Subcutaneous abdominal adipose tissue (tissue), 5 donors: ENCODE data around the gene VSIR.
A peak's percentile ranks its signal among the peaks of the same experiment; 100 is the strongest.

ENCODE experiments used
- H3K27ac ChIP-seq: one replicate; pipeline ENCODE4 v1.7.0; 2013; ENCODE audit warnings: low read depth, mild to moderate bottlenecking, inconsistent platforms, low read length, moderate library complexity
- H3K27me3 ChIP-seq, 5 donors: one replicate each; pipeline ENCODE4 v1.7.0; 2013; ENCODE audit warnings: low read length in 5 of 5, inconsistent platforms in 1 of 5; ENCODE audit not compliant: control insufficient read depth in 5 of 5, insufficient read depth in 4 of 5
- H3K36me3 ChIP-seq, 5 donors: one replicate each; pipeline ENCODE4 v1.7.0; 2013; ENCODE audit warnings: low read length in 5 of 5; ENCODE audit not compliant: control insufficient read depth in 5 of 5, insufficient read depth in 5 of 5
- H3K4me1 ChIP-seq, 5 donors: one replicate each; pipeline ENCODE4 v1.7.0; 2013; ENCODE audit warnings: low read length in 5 of 5, mild to moderate bottlenecking in 3 of 5, moderate library complexity in 1 of 5; ENCODE audit not compliant: control insufficient read depth in 5 of 5, insufficient read depth in 5 of 5
- H3K4me3 ChIP-seq, 5 donors: one replicate each; pipeline ENCODE4 v1.7.0; 2013; ENCODE audit warnings: low read length in 5 of 5, low read depth in 1 of 5
- H3K9ac ChIP-seq, 5 donors: one replicate each; pipeline ENCODE4 v1.7.0; 2013; ENCODE audit warnings: low read length in 5 of 5, mild to moderate bottlenecking in 4 of 5, moderate library complexity in 3 of 5
- H3K9me3 ChIP-seq, 5 donors: one replicate each; pipeline ENCODE4 v1.7.0; 2013; ENCODE audit warnings: low read length in 5 of 5; ENCODE audit not compliant: control insufficient read depth in 5 of 5
- donor health status: healthy.
- donor health status: healthy.
- donor health status: healthy.
- donor health status: healthy.
- donor health status: healthy.

The VSIR gene

DNA sequence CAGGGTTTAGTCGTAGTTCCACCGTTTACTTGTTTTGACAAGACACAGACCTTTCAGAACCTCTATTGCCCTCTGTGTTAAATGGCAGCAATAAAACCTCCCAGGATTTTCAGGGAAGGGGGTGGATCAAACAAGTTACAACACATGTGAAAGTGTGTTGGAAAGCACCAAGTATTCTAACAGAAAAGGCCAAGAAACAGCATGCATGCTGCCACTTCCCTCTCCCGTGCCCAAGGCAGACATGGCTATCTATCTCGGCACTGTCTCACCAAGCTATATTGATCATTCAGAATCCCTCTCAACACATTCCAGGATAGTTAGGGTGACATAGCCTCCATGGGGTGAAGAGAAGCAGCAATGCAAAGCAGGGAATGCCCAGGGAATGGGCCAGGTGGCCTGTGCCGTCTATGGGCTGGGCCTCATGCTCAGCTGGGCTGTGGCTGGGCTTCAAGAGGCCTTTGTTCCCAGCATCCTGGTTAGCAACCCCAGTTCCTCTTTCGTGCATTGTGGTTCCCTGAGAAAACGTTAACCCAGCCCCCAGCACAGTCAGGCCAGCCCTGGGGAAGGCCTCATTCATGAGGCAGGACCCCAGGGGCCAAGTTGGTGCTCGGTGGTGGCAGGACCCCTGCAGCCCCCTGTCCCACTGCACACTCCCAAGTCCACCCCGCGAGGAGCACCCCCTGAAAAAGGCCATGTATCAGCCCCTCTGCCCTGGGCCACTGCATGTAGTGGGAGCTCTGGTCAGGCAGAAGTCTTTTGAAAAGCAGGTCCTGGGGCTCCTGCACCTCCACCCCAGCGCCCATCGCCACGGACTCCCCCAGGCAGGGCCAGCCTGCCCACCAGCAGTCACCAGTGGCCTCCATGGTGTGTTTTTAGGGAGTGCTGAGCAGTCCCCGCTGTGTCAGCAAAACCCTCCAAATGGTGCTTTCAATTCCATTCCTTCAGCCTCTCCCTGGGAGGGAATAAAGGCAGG is 25.5 kb downstream of the VSIR start:
- peak overlapping the region in 1 of 5 donors; percentile 15 for H3K9ac ChIP-seq
- no peaks in the 10 kb centered on the region for H3K27me3 ChIP-seq
- no peak overlapping the region for H3K4me3 ChIP-seq
- peaks cover 20 to 75% (median 73%) of the 10 kb centered on the region in 5 donors for H3K4me1 ChIP-seq
- peak overlapping the region; percentile 35 for H3K27ac ChIP-seq
- peaks cover 0 to 1% (median under 1%) of the 10 kb centered on the region in 5 donors for H3K9me3 ChIP-seq
- H3K36me3 ChIP-seq = peaks cover 0 to 35% (median 30%) of the 10 kb centered on the region in 5 donors

DNA sequence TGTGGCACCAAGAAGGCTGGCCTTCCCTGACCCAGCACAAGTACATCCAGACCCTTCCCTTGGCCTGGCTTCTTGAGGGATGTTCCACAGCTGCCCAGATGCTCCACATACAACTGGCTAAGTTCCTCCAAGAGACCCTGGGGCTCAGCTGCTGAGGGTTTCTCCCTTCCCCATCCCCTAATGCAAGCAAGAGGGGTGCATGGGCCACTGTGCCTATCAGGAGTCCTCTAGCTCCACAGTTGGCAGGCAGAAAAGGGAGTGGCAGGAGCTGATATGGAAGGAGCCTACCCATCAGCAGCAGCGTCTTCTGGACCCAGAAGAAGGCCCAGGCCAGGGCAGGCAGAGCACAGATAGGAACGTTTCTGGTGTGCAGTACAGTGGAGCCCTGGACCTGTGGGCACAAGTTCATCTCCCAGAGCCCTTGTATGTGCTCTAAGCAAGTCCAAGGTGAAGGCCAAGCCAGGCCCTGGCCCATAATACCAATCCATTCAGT is 26.2 kb downstream of the VSIR start:
- Histone ChIP-seq H3K27me3 (no peaks in the 10 kb centered on the region), H3K27ac (peak overlapping the region; percentile 35), H3K9me3 (peaks cover 0 to 7% (median 4%) of the 10 kb centered on the region in 5 donors), H3K4me1 (peaks cover 18 to 67% (median 66%) of the 10 kb centered on the region in 5 donors), H3K36me3 (peaks cover 0 to 27% (median 22%) of the 10 kb centered on the region in 5 donors), H3K4me3 (peak overlapping the region in 2 of 5 donors; percentile 20 to 25), H3K9ac (peak overlapping the region in 1 of 5 donors; percentile 15)

DNA sequence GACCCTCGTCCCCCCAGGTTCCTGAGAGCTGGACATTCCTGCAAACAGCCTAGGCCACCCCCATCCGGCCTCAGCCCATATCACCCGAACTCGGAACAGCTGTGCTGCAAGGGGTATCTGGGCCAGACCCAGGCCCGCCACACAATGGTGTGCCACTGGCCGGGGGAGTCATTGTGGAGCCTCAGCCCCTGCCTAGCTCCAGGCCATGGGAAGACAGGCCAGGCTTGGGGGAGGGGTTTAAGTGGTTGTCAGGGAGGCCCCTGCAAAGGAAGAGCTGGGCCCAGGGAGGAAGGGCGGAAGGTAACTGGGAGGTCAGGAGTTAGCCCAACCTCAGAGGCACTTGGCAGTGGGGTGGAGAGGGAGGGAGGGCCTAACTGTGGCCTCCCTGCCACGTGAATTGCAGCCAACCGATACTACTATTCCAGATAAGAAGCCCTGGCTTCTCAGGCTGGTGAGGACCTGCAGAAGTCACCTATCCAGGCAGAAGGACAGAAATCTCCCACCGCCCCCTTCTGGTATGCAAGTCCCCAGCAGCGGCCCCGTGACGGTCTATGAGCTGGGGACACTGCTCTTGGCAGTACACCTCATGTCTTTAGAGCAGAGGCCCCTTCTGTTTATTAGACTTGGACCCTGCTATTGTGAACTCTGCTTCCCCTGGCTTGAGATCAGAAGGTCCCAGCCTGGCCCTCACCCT is 26.8 kb downstream of the VSIR start:
- Histone ChIP-seq H3K9ac (peak overlapping the region in 1 of 5 donors; percentile 15), H3K36me3 (peaks cover 0 to 21% (median 16%) of the 10 kb centered on the region in 5 donors), H3K4me3 (peak overlapping the region in 2 of 5 donors; percentile 20 to 25), H3K27ac (peak overlapping the region; percentile 35), H3K9me3 (peaks cover 0 to 7% (median 4%) of the 10 kb centered on the region in 5 donors), H3K27me3 (no peaks in the 10 kb centered on the region), H3K4me1 (peaks cover 18 to 61% (median 60%) of the 10 kb centered on the region in 5 donors)

DNA sequence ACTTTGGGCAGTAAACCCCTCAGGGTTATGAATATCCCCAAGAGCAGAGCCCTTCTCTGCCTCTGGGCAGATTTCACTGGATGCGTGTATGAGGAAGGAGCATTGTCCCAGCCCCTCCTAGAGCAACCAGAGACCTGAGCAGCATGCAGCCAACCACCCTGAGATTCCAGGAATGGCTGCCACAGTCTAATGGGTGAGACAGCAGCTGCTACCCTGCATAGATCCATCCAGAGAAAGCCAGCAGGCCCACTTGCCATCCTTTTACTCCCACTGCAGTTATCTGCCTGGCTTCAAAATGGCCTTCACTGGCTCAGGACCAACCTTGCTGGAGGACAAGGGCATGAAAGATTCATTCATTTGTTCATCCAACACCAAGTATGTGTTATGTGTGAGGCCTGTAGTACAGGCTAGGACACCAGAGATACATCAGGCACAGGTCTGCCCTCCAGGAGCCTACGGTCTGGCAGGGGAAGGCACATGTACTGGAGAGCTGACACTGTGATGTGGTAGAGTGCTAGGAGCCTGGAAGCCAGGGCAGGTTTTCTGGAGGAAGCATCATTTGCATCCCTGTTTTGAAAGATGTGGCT is 27.6 kb downstream of the VSIR start:
- Histone ChIP-seq H3K9ac (no peak overlapping the region), H3K27me3 (no peaks in the 10 kb centered on the region)

DNA sequence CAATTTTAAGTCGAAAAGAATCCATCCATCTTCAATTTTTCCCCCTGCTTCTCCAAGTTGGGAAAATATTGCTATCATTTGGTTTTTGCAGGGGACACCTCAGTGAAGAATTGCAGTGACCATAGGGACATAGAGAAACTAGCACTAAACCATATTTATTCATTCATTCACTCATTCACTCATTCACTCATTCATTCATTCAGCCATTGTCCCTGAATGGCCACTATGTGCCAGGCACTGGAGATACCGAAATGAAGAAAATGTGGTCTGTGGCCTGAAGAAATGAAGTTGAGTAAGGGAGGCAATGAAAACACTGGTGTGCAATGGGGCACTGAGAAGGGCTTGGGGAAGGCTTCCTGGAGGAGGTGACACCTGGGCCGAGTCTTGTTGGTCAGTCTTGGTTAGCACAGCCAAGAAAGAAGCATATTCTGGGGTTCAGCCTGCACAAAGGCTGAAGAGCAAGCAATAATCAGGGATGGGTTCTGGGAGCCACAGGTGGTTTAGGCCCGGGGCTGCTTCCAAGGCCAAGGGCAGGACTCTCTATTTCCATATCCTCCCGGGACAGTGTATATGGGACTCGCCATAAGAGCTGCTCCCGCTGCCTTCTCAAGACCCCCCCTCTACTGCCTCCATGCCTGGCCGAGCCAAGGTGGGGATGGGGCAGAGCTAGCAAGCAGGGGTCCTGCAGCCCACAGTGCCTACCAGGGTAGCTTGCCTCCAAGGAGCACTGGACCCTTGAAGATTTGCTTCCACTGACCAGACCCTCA is 28.2 kb downstream of the VSIR start:
- Histone ChIP-seq H3K4me3 (no peak overlapping the region), H3K27me3 (no peaks in the 10 kb centered on the region), H3K36me3 (peaks cover 0 to 8% (median 3%) of the 10 kb centered on the region in 5 donors), H3K4me1 (peaks cover 18 to 55% (median 54%) of the 10 kb centered on the region in 5 donors), H3K27ac (no peak overlapping the region), H3K9me3 (peaks cover 0 to 7% (median 4%) of the 10 kb centered on the region in 5 donors), H3K9ac (no peak overlapping the region)

More for the DNA sequence above, 27.6 kb downstream of the VSIR start:
- peaks cover 18 to 56% (median 55%) of the 10 kb centered on the region in 5 donors for H3K4me1 ChIP-seq
- H3K9me3 ChIP-seq = peaks cover 0 to 7% (median 4%) of the 10 kb centered on the region in 5 donors
- H3K36me3 ChIP-seq = peaks cover 0 to 15% (median 9%) of the 10 kb centered on the region in 5 donors
- no peak overlapping the region for H3K27ac ChIP-seq
- no peak overlapping the region for H3K4me3 ChIP-seq

DNA sequence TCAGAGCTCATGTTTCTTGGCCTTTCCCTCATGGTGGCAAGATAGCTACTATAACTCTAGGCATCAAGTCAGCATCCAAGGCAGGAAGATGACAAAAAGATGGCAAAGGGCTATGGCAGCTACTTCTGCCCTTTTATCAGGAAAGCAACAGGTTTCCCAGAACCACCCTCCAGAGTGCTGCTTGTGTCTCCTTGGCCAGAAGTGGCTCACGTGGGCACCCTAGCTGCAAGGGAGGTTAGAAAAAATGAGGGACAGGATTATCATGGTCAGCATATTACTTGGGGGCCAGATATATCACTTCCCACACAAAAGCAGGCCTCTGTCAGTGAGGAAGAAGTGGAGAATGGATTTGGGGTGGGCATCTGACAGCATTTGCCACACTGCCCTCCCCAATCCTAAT is 29.5 kb downstream of the VSIR start:
- H3K9ac ChIP-seq = no peak overlapping the region
- no peak overlapping the region for H3K4me3 ChIP-seq
- peaks cover 0 to 3% (median 0%) of the 10 kb centered on the region in 5 donors for H3K36me3 ChIP-seq
- peaks cover 13 to 53% (median 46%) of the 10 kb centered on the region in 5 donors for H3K4me1 ChIP-seq
- H3K27me3 ChIP-seq = no peaks in the 10 kb centered on the region
- no peak overlapping the region for H3K27ac ChIP-seq
- peaks cover 0 to 7% (median 4%) of the 10 kb centered on the region in 5 donors for H3K9me3 ChIP-seq

DNA sequence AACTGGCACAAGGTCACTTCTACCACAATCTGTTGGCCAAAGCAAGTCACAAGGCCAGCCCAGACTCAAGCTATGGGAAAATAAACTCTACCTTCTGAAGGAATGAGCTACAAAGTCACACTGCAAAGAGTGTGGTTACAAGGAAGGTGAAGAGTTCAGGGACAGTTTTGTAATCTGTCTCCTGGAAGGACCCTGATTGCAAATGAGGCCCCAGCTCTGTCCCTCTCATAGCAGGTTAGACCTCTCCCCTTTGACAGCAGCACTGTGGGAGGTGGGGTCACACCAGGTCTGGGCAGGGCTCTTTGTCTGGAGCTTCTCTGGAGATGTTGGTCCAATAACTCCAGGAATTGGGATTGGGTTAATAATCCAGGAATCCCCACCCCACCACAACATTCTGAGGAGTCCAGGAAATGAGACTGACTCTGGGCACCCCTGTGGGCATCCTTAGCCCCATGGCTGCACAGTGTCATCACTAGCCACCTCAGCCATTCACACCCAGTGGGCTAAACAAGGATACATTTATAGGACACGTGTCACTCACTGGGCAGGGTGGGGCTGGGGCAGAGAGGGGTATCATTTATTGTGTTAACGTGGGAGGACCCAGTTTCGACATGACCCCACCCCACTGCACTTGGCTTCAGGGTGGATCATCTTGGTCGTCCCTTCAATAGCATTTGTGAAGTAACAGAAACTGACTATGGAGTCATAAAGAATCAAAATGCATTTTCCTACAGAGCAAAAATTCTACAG is 30.1 kb downstream of the VSIR start:
- Histone ChIP-seq H3K4me1 (peaks cover 11 to 53% (median 44%) of the 10 kb centered on the region in 5 donors), H3K4me3 (no peak overlapping the region), H3K36me3 (peaks cover 0 to 3% (median 0%) of the 10 kb centered on the region in 5 donors), H3K27ac (no peak overlapping the region), H3K9ac (no peak overlapping the region), H3K27me3 (no peaks in the 10 kb centered on the region), H3K9me3 (peaks cover 0 to 7% (median 4%) of the 10 kb centered on the region in 5 donors)

DNA sequence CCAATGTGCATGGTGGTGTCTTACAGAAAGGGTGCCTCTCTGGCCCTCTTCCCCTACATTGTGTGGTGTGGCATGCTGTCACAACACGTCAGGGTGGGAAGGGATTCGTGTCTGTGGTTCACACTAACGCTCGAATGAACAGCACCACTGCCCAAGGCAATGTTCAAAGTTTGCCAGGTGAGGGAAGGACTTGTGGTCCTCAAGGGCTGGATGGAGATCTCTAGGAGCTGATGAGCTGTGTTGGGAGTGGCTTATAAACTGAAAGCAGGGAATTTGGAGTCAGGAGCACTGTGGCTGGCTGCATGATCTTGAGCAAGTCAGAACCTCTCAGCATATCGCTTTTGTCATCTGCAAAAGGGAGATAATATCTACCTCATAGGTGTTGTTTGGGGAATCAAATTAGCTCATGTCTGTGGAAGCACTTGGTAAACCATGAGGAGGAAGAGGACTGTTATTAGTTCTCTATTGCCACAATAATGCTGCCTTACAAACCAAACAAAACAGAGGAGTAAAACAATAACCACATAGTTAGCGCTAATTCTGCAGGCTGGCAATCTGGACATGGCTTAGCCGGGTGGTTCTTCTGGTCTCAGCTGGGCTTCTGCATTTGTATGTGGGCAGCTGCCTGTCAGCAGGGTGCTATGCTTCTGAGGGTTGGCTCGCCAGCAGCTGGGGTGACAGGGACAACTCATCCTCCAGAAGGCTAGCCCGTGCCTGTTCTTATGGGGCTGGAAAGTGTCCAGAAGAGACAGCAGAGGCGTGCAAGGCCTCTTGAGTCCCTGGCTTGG is 30.8 kb downstream of the VSIR start:
- peaks cover 0 to 3% (median 0%) of the 10 kb centered on the region in 5 donors for H3K36me3 ChIP-seq

More for the DNA sequence above, 30.8 kb downstream of the VSIR start:
- H3K27me3 ChIP-seq = no peaks in the 10 kb centered on the region
- no peak overlapping the region for H3K27ac ChIP-seq
- no peak overlapping the region for H3K4me3 ChIP-seq
- H3K9ac ChIP-seq = no peak overlapping the region
- peaks cover 0 to 7% (median 4%) of the 10 kb centered on the region in 5 donors for H3K9me3 ChIP-seq
- H3K4me1 ChIP-seq = peaks cover 5 to 53% (median 44%) of the 10 kb centered on the region in 5 donors
